22Rv1 (cell line): ENCODE measurements around the gene STIL.

ENCODE experiments used
- H3K27ac ChIP-seq: fragments of 450-650 bp; 2 replicates; pipeline ENCODE4 v1.5.1; 2017
- CTCF ChIP-seq: fragments of 450-650 bp; IDR thresholded peaks from 2 replicates; pipeline ENCODE4 v1.5.1; 2017; ENCODE audit warnings: mild to moderate bottlenecking
- ZFX ChIP-seq: fragments of 450-650 bp; IDR thresholded peaks from 2 replicates; pipeline ENCODE4 v1.6.1; 2017; ENCODE audit warnings: antibody characterized with exemption, borderline replicate concordance

The STIL gene

GRCh38 chr1:47233186-47233585, 80.8 kb downstream of the STIL start:
- H3K27ac ChIP-seq = no peak overlapping the region

GRCh38 chr1:47232187-47232874, 81.6 kb downstream of the STIL start, which contains the start of gene TAL1:
TAL1 (minus strand) TSS chr1:47232225; CDS start chr1:47225888, 6,337 bp downstream.
- TF ChIP-seq ZFX = no peak
- TF ChIP-seq CTCF = no peak
- no peak within 1 kb of the TSS for H3K27ac ChIP-seq

More at GRCh38 chr1:47233186-47233585, 80.8 kb downstream of the STIL start:
- TF ChIP-seq ZFX = no peak
- no peak for TF ChIP-seq CTCF

GRCh38 chr1:47231301-47232186, 82.4 kb downstream of the STIL start:
- no peak for TF ChIP-seq CTCF
- TF ChIP-seq ZFX = no peak
- no peak overlapping the region for H3K27ac ChIP-seq

- no peak overlapping the region for H3K27ac ChIP-seq
These were observed 83.2 kb downstream of the STIL start for GRCh38 chr1:47230692-47231300.

GRCh38 chr1:47229886-47230691, 83.9 kb downstream of the STIL start:
- TF ChIP-seq CTCF (no peak), ZFX (no peak)
- H3K27ac ChIP-seq = no peak overlapping the region

More at GRCh38 chr1:47230692-47231300, 83.2 kb downstream of the STIL start:
- TF ChIP-seq CTCF (no peak), ZFX (no peak)

GRCh38 chr1:47229031-47229885, 84.7 kb downstream of the STIL start:
- TF ChIP-seq ZFX (no peak), CTCF (no peak)

More at GRCh38 chr1:47229031-47229885, 84.7 kb downstream of the STIL start:
- no peak overlapping the region for H3K27ac ChIP-seq
